ENCODE measurements around the gene CFAP77. TPM values are rescaled to one million over a fixed set of nuclear protein-coding genes. Genes with fewer than 3 reads are reported as not detected.

Gene CFAP77
- total RNA-seq, 4 donors from 2014 or later: 0.44 TPM; not detected in 3

DNA sequence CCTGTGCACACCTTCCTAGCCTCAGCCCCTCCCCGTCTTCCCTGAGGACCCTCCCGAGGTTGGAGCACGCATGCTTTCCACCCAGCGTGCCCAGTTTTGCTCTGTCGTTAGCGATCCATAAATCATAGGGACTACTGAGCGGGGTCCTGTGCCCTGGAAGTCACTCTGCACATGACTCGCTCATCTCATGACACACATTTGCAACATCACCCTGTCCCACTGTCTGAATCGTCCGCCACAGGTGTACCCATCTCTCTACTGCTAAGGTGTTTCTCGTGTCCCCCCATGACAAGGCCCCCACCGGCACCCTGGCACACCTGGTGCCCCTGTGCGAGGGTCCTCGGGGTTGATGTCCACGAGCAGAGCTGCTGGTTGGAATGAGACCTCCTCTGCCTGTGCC, 103.4 kb downstream of the CFAP77 start:
- H3K27ac ChIP-seq: no peak overlapping the region
- TF ChIP-seq, protein P1, sequence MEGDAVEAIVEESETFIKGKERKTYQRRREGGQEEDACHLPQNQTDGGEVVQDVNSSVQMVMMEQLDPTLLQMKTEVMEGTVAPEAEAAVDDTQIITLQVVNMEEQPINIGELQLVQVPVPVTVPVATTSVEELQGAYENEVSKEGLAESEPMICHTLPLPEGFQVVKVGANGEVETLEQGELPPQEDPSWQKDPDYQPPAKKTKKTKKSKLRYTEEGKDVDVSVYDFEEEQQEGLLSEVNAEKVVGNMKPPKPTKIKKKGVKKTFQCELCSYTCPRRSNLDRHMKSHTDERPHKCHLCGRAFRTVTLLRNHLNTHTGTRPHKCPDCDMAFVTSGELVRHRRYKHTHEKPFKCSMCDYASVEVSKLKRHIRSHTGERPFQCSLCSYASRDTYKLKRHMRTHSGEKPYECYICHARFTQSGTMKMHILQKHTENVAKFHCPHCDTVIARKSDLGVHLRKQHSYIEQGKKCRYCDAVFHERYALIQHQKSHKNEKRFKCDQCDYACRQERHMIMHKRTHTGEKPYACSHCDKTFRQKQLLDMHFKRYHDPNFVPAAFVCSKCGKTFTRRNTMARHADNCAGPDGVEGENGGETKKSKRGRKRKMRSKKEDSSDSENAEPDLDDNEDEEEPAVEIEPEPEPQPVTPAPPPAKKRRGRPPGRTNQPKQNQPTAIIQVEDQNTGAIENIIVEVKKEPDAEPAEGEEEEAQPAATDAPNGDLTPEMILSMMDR (IDR thresholded peaks at IDR 0.05): no peak
- no peak for TF ChIP-seq POLR2A (IDR thresholded peaks at IDR 0.05)
- H3K4me1 ChIP-seq: peaks cover 0 to 5% of the 10 kb centered on the region in 2 donors
- H3K27me3 ChIP-seq: no peaks in the 10 kb centered on the region
- no peak overlapping the region for H3K4me3 ChIP-seq (replicated peaks in 1 of 3)
- intact Hi-C loops (cut with DNase I): no loop called here
- H3K36me3 ChIP-seq: no peaks in the 10 kb centered on the region
- 86 to 88% methylated on average over 15 of the region's 15 CpGs for WGBS, 2 donors
- no peaks in the 10 kb centered on the region for H3K9me3 ChIP-seq
- DNase-seq: no peak

DNA sequence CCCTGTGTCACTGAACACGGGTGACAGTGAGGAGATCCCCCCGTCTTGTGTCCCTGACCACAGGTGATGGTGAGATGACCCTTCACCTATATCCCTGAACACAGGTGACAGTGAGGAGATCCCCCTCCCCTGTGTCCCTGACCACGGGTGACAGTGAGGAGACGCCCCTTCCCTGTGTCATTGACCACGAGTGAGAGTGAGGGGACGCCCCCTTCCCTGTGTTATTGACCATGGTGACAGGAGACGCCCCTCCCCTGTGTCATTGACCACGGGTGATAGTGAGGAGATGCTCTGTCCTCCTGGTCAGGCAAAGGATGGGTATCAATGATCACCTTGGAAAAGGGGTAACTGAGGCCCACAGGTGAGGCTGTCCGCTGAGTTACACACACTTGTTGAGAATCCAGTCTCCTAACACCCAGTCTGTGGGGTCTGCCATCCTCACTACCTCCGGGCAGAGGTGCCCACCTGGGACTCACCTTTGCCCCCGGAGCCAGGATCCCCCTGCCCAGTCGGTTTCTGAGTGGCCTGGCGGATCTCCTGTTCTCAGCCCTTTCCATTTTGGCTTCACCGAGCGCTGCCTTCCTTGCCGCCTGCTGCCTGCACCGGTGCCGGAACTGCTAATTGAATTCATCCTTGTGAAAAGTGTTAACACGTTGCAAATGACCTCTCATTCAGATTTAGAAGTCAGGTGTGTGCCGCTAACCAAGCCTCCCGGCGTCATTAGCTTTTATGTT, 104.2 kb downstream of the CFAP77 start:
- no peak overlapping the region for H3K27ac ChIP-seq
- WGBS, 2 donors: 56 to 65% methylated on average over 12 to 21 of the region's 22 CpGs
- DNase-seq: no peak
- no peaks in the 10 kb centered on the region for H3K36me3 ChIP-seq
- H3K4me3 ChIP-seq (replicated peaks in 1 of 3): no peak overlapping the region
- TF ChIP-seq POLR2A (IDR thresholded peaks at IDR 0.05): no peak
- TF ChIP-seq, protein P1 (IDR thresholded peaks at IDR 0.05): no peak
- intact Hi-C loops (cut with DNase I): no loop called here
- no peaks in the 10 kb centered on the region for H3K9me3 ChIP-seq
- H3K27me3 ChIP-seq: no peaks in the 10 kb centered on the region
- peaks cover 0 to 5% of the 10 kb centered on the region in 2 donors for H3K4me1 ChIP-seq

DNA sequence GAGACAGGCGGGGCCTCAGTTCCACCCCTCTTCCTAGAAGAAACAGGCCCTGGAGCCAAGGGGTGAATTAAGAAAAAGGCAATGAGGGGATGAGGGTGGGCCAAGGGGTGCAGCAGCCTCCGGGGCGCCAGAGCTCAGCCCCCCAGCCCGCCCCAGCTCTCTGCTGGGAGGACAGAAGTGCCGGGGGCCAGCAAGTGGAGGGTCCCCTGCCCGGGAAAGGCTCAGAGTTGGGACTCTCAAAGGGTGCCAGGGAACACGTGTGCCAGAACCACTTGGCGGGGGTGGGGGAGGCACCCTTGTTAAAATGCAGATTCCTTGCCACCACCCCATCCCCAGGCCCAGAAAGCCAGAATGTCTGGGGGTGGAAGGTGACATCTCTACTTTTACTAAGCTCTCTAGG, 104.8 kb downstream of the CFAP77 start:
- WGBS, 2 donors: 59 to 65% methylated on average over 7 to 8 of the region's 8 CpGs

DNA sequence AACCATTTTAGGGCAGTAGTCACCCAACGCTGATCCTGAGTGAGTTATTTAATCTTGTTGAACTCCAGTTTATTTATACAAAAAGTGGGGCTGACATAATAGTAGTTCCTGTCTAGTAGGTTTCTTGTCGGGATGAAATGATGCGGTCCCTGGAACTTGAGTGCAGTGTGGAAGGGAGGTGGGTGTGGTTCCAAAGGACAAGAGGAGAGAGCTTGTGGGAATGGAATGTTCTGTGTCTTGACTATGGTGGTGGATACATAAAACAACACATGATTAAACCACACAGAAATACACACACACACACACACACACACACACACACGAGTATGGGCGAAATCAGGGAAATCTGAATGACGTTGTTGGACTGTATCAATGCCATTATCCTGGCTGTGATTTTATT, 106.3 kb downstream of the CFAP77 start:
- Histone ChIP-seq H3K4me1 (peaks cover 0 to 5% of the 10 kb centered on the region in 2 donors), H3K27me3 (no peaks in the 10 kb centered on the region), H3K4me3 (replicated peaks in 1 of 3) (no peak overlapping the region), H3K36me3 (no peaks in the 10 kb centered on the region), H3K9me3 (no peaks in the 10 kb centered on the region), H3K27ac (no peak overlapping the region)
- 62 to 69% methylated on average over 6 of the region's 6 CpGs for WGBS, 2 donors
- intact Hi-C loops (cut with DNase I): no loop called here
- TF ChIP-seq, protein P1 (IDR thresholded peaks at IDR 0.05): no peak
- no peak for TF ChIP-seq POLR2A (IDR thresholded peaks at IDR 0.05)
- peak; percentile 15 for DNase-seq

More for the DNA sequence above, 104.8 kb downstream of the CFAP77 start:
- H3K9me3 ChIP-seq: no peaks in the 10 kb centered on the region
- H3K27me3 ChIP-seq: no peaks in the 10 kb centered on the region
- H3K36me3 ChIP-seq: no peaks in the 10 kb centered on the region
- intact Hi-C loops (cut with DNase I): no loop called here
- no peak for TF ChIP-seq POLR2A (IDR thresholded peaks at IDR 0.05)
- TF ChIP-seq, protein P1 (IDR thresholded peaks at IDR 0.05): no peak
- no peak for DNase-seq
- no peak overlapping the region for H3K27ac ChIP-seq
- H3K4me1 ChIP-seq: peaks cover 0 to 5% of the 10 kb centered on the region in 2 donors
- no peak overlapping the region for H3K4me3 ChIP-seq (replicated peaks in 1 of 3)

DNA sequence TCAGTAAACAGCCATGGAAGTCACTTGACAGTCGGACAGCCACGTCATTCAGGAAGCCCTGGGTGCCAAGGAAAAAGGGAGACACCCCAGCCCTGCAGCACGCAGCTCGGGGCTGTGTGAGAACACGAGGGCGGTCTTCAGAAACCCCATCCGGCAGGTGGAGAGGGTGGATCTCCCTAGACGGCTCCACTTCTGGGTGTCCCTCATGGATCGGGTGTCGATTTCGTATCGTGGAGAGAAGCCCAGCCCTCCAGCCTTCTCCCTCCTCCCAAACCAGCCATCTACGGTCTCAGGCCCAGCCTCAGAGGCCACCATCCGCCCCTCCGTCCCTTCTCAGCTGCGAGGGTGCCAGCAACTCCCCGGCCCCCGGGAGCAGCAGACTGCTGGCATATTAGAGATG, 106.9 kb downstream of the CFAP77 start:
- 51 to 52% methylated on average over 18 of the region's 18 CpGs for WGBS, 2 donors
- no peaks in the 10 kb centered on the region for H3K27me3 ChIP-seq
- no peak overlapping the region for H3K27ac ChIP-seq
- H3K36me3 ChIP-seq: no peaks in the 10 kb centered on the region
- H3K4me1 ChIP-seq: peaks cover 0 to 5% of the 10 kb centered on the region in 2 donors
- intact Hi-C loops (cut with DNase I): no loop called here
- no peak overlapping the region for H3K4me3 ChIP-seq (replicated peaks in 1 of 3)
- no peaks in the 10 kb centered on the region for H3K9me3 ChIP-seq
- TF ChIP-seq, protein P1 (IDR thresholded peaks at IDR 0.05): no peak
- TF ChIP-seq POLR2A (IDR thresholded peaks at IDR 0.05): no peak
- no peak for DNase-seq
